SK-N-MC (cell line): ENCODE results near the gene GPR39.

Source experiments
- EZH2 ChIP-seq: fragments of 200-600 bp; sonication (generic); IDR thresholded peaks from one replicate; pipeline ENCODE4 v1.6.1; 2017; ENCODE audit warnings: antibody characterized with exemption
- FOXP2 ChIP-seq: optimal IDR thresholded peaks from 2 replicates; pipeline ENCODE3; 2011; ENCODE audit warnings: mild to moderate bottlenecking, moderate library complexity; ENCODE audit not compliant: insufficient read depth; ENCODE audit errors: extremely low read length, control extremely low read depth
- POLR2AphosphoS5 ChIP-seq: IDR thresholded peaks from 2 replicates; pipeline ENCODE4 v1.6.1; 2012; ENCODE audit warnings: mild to moderate bottlenecking, low read depth, low read length, borderline replicate concordance

- no peak for TF ChIP-seq EZH2
- TF ChIP-seq POLR2AphosphoS5, result no peak
- TF ChIP-seq FOXP2, result no peak
Measured at GRCh38 chr2:132584976-132585817, 168.6 kb downstream of the GPR39 start.
